DMS53 treated with DMSO at 0.1 percent for 48 hours (cell line): ENCODE measurements around the gene NXPH3.

ENCODE experiments used
- DNase-seq: peaks from one replicate; lab custom pipeline; 2025; ENCODE audit not compliant: unreplicated experiment; lab: John Stamatoyannopoulos, UW

The NXPH3 gene

GRCh38 chr17:49618028-49618611 lies 42.4 kb downstream of the NXPH3 start:
- DNase-seq = no peak

- DNase-seq = no peak
Observed at GRCh38 chr17:49621420-49621819, 45.7 kb downstream of the NXPH3 start.

- DNase-seq = no peak
Observed at GRCh38 chr17:49621946-49622529, 46.4 kb downstream of the NXPH3 start.

GRCh38 chr17:49624896-49625295 lies 49.2 kb downstream of the NXPH3 start:
- DNase-seq = no peak

- DNase-seq = no peak
Observed at GRCh38 chr17:49629447-49629846, 53.8 kb downstream of the NXPH3 start.

- DNase-seq = no peak
Observed at GRCh38 chr17:49630113-49630900, 54.6 kb downstream of the NXPH3 start.

GRCh38 chr17:49631496-49631895 lies 55.8 kb downstream of the NXPH3 start:
- DNase-seq = no peak
